ENCODE measurements around the gene EPHB3.

Gene EPHB3

GRCh38 chr3:184543843-184544512 lies 17.6 kb upstream of the EPHB3 start:
- peak; percentile 71 for DNase-seq

DNA sequence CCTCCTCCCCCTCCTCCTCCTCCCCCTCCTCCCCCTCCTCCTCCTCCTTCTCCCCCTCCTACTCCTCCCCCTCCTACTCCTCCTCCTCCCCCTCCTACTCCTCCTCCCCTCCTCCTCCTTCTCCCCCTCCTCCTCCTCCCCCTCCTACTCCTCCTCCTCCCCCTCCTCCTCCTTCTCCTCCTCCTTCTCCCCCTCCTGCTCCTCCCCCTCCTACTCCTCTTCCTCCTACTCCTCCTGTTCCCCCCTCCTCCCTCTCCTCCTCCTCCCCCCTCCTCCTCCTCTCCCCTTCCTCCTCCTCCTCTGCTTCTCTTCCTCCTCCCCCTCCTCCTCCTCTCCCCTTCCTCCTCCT lies 17.1 kb upstream of the EPHB3 start:
- no peak for DNase-seq

DNA sequence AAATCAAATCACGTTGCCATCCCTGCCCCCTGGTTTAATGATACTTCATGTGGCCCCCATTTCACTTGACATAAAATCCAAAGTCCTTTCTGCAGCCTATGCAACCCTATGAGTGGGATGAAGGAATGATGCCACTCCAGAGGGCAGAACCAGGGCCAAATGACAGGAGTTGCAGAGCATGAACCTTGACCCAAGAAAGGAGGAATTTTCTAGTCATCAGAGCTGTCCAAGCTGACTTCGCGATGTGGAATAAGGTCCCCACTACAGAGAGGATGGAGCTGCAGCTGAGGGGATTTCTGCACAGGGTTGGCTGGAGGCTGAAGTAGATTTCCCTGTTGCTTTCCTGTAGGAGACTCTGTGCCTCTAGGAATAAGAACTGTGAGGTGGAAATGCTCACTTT lies 15.8 kb upstream of the EPHB3 start:
- no peak for DNase-seq

- no peak for DNase-seq
Measured at GRCh38 chr3:184546252-184546651, 15.3 kb upstream of the EPHB3 start.

DNA sequence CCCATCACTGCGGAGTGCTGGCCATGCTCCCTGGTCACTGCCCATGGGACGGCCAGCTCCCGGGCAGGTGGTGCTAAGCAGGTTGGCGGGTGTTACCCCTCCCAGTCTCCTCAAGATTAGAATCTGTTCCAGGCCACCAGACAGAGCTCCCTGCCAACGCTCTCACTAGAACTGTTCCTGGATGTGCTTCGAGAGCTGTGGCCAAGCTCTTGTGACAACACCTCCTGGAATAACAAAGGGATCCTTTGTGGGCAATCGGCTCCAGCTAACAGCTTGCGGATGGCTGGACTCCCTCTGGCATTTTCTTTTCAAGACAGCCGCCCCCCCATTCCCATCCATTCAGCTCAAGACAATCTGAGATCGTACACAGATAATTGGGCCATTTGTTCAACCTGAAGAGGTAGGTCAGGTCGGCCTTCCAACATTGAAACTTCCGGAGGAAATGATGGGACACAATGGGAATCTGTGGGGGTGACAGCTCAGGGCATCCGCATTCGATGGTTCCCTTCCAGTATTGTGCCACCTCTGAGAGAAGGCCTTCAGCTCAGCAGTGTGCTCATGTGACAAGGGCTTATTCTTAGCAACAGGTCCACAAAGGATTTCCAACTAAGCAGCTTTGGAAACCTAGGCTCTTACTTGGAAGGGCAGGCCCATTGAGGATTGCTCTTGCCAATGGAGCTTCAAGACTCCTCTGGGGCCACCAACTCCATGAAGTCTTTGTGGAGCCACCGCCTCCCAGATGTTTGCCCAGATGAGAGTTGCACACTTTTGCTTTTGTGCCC lies 11.6 kb upstream of the EPHB3 start:
- DNase-seq = no peak

GRCh38 chr3:184551103-184551502 lies 10.5 kb upstream of the EPHB3 start:
- DNase-seq = no peak

DNA sequence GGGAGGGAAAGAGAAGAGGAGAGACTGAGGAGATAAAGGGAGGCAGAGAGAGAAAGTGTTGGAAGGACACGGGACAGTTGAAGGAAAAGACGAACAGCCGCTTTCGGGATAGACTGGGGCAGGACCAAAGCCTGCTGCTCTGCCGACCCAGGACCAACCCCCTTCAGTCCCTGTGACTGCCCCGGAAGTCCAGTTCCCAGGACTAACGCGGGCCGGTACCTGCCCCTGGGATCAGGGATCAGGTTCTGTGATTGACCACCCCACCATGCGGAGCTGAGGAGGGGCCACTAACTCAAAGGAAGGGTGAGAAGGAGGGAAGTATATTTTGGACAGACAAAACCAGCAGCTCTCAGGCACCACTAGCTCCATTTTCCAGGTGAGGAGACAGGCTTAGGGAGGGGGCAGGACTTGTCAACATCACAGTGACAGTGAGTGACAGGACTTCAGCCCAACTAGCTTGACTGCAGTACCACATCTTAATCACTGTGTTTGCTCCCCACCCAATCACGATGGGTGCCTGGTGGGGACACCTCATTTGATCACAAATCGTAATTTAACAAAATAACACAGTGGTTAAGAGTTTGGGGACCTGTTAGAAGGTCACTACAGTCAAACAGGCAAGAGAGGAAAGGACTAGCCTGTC lies 9.8 kb upstream of the EPHB3 start:
- DNase-seq = no peak

DNA sequence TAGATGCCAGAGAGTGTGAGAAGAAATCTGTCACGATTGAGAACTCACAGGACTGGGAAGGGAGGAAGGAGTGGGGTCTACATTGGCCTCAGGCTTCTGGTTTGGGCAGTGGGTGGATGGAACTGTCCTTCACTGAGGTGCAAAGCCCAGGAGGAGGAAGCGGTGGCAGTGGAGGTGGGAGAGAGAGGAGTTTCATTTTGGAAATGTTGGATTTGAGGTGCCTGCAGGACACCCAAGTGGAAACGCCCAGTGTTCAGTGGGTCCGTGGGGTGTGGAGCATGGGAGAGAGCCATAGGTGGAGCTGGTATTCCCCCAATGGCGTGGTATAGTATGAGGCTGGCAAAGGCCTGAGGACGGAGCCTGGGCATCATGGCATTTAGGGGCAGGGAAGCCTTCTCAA lies 9.3 kb upstream of the EPHB3 start:
- no peak for DNase-seq

GRCh38 chr3:184552863-184553262 lies 8.7 kb upstream of the EPHB3 start:
- no peak for DNase-seq

DNA sequence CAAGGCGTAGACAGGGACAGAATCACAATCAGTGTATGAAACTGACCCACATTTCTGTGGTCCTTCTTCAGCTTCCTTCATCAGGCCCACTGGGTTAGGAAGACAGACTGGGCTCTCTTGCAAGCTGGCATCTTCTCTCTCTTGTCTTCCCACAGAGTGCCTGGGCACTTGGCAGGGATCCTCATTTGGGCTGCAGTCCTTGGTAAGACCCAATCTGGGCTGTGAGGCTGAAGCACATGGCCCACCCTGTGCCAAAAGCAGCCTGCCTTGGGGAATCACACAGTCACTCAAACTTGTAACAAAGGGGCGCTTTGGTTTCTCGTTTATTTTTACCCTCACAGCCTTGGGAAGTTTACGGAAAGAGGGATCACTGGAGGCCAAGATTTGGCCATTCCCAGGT lies 8.2 kb upstream of the EPHB3 start:
- no peak for DNase-seq

- no peak for DNase-seq
Measured at GRCh38 chr3:184554461-184554860, 7.1 kb upstream of the EPHB3 start.

GRCh38 chr3:184556582-184557347 lies 4.8 kb upstream of the EPHB3 start:
- no peak for DNase-seq

GRCh38 chr3:184557348-184557950 lies 4.1 kb upstream of the EPHB3 start:
- DNase-seq = no peak

DNA sequence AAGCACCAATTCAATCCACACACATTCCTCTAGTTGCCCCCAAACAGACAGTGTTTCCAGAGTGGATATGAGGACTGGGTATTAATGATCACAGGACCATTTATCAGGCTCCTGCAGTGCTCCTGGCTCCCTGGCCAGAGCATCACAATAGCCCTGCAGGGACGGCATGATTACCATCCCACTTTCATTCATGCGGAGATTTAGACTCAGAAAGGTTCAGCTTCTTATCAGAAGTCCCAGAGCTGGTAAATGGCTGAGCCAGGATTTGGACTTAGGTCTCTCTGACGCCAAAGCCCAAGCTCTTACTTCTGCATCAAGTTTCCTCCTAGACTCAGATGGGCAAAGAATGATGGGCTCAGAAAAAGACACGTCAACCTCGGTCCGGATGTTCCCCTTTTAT lies 2.9 kb upstream of the EPHB3 start:
- no peak for DNase-seq

DNA sequence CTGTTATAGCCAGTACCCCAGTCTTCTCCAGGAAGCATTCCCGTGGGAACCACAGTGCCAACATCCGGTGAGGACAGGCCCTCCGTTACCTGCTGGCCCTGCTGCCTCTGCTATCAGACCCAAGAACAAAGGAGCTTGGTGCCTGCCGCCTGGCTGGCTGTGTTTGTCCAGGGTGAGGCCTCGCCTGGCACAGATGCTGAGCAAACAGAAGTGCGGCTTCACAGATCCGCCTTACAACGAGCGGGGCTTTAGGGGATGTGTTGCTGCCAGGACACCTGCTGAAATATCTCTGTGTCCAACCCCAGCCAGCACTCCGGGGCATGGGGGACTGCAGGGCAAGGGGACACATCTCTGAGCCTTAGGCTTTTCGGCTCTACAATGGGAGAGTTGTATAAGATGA lies 2.2 kb upstream of the EPHB3 start:
- no peak for DNase-seq

GRCh38 chr3:184560531-184560930 lies 1.1 kb upstream of the EPHB3 start:
- DNase-seq = no peak

GRCh38 chr3:184561913-184562877 lies 610 bp downstream of the EPHB3 start:
- no peak for DNase-seq

GRCh38 chr3:184562878-184563560 lies 1.4 kb downstream of the EPHB3 start:
- no peak for DNase-seq

- no peak for DNase-seq
Measured at GRCh38 chr3:184563561-184563925, 2.0 kb downstream of the EPHB3 start.

- no peak for DNase-seq
Measured at GRCh38 chr3:184563941-184564684, 2.5 kb downstream of the EPHB3 start.

Measured in activated CD4-positive, CD25-positive, alpha-beta regulatory T cell treated with anti-CD3 and anti-CD28 coated beads, Interleukin-2, amount 50 U/mL, for 72 hours (primary cell).